NCI-H1930 (cell line): ENCODE measurements around the gene SIX2.

Source experiments
- DNase-seq, 2 experiments: peaks; one replicate each; lab custom pipeline; 2025; lab: John Stamatoyannopoulos, UW

Gene SIX2

GRCh38 chr2:45000921-45001868, 8.1 kb downstream of the SIX2 start:
- DNase-seq: no peak

- DNase-seq: no peak
Measured at GRCh38 chr2:45000341-45000901, 8.8 kb downstream of the SIX2 start.

- DNase-seq: no peak
Measured at GRCh38 chr2:44999540-44999939, 9.7 kb downstream of the SIX2 start.

GRCh38 chr2:44997963-44998362, 11.3 kb downstream of the SIX2 start:
- no peak for DNase-seq

GRCh38 chr2:44996356-44996755, 12.9 kb downstream of the SIX2 start:
- no peak for DNase-seq

GRCh38 chr2:44994377-44994776, 14.9 kb downstream of the SIX2 start:
- DNase-seq: no peak

- no peak for DNase-seq
Measured at GRCh38 chr2:44989176-44989575, 20.1 kb downstream of the SIX2 start.

- DNase-seq: no peak
Measured at GRCh38 chr2:44983836-44984604, 25.2 kb downstream of the SIX2 start.

- DNase-seq: peak; percentile 27 to 58
Measured at GRCh38 chr2:44981714-44982108, 27.5 kb downstream of the SIX2 start.

GRCh38 chr2:44980751-44981713, 28.2 kb downstream of the SIX2 start:
- DNase-seq: no peak

- no peak for DNase-seq
Measured at GRCh38 chr2:44979581-44979980, 29.7 kb downstream of the SIX2 start.

- no peak for DNase-seq
Measured at GRCh38 chr2:44975571-44976450, 33.4 kb downstream of the SIX2 start.

GRCh38 chr2:44974064-44974715, 35.1 kb downstream of the SIX2 start:
- peak; percentile 54 to 67 for DNase-seq

- DNase-seq: no peak
Measured at GRCh38 chr2:44972771-44973535, 36.3 kb downstream of the SIX2 start.

- no peak for DNase-seq
Measured at GRCh38 chr2:44970846-44971450, 38.3 kb downstream of the SIX2 start.

GRCh38 chr2:44969936-44970335, 39.3 kb downstream of the SIX2 start:
- no peak for DNase-seq

- DNase-seq: no peak
Measured at GRCh38 chr2:44967727-44968432, 41.4 kb downstream of the SIX2 start.

GRCh38 chr2:44967056-44967455, 42.2 kb downstream of the SIX2 start:
- no peak for DNase-seq
